HepG2 (cell line): Measurements from ENCODE around the gene TMEM151A. TPM values are rescaled to one million over a fixed set of nuclear protein-coding genes. Genes with fewer than 3 reads are reported as not detected.

Source experiments
- ASH2L ChIP-seq: fragments of 300-600, 200-600 bp; sonication (generic); IDR thresholded peaks from 2 replicates; pipeline ENCODE4 v1.7.0; 2017; ENCODE audit warnings: low read depth, mild to moderate bottlenecking, moderate library complexity, mixed read lengths, low read length; ENCODE audit not compliant: insufficient read length
- CC2D1A ChIP-seq: sonication (generic); formaldehyde crosslinking; IDR thresholded peaks from 2 replicates; pipeline ENCODE4 v1.8.1; 2023; ENCODE audit warnings: mild to moderate bottlenecking, missing genetic modification reagents
- GPN1 ChIP-seq: sonication (generic); formaldehyde crosslinking; IDR thresholded peaks from 2 replicates; pipeline ENCODE4 v1.5.1; 2020; ENCODE audit warnings: missing genetic modification reagents, borderline replicate concordance
- HES4 ChIP-seq: sonication (generic); formaldehyde crosslinking; IDR thresholded peaks from 2 replicates; pipeline ENCODE4 v1.9.0; 2021; ENCODE audit warnings: mild to moderate bottlenecking, missing genetic modification reagents, borderline replicate concordance
- HNRNPL ChIP-seq: fragments of 200-400 bp; formaldehyde crosslinking; IDR thresholded peaks from 2 replicates; pipeline ENCODE4 v1.6.1; 2017; ENCODE audit warnings: mild to moderate bottlenecking, low read depth, low read length
- KDM1A ChIP-seq: IDR thresholded peaks from 2 replicates; pipeline ENCODE4 v1.6.1; 2016; ENCODE audit warnings: missing compliant biosample characterization
- MAZ ChIP-seq, 2 experiments: sonication (generic) in 1 of 2; formaldehyde crosslinking in 1 of 2; IDR thresholded peaks; 2 replicates each; pipeline versions ENCODE4 v1.5.0 to v1.6.1; 2012 to 2020; ENCODE audit warnings: low read depth in 2 of 2, mild to moderate bottlenecking in 2 of 2, borderline replicate concordance in 1 of 2, improper control_type of control experiment in 1 of 2, low read length in 1 of 2, missing genetic modification reagents in 1 of 2, moderate library complexity in 1 of 2
- MIER3 ChIP-seq: IDR thresholded peaks from 2 replicates; pipeline ENCODE4 v1.6.1; 2016; ENCODE audit warnings: missing compliant biosample characterization, borderline replicate concordance
- PAWR ChIP-seq: sonication (generic); formaldehyde crosslinking; IDR thresholded peaks from 2 replicates; pipeline ENCODE4 v1.4.0; 2020; ENCODE audit warnings: missing genetic modification reagents, mild to moderate bottlenecking, borderline replicate concordance
- RBM22 ChIP-seq: fragments of 200-400 bp; formaldehyde crosslinking; optimal IDR thresholded peaks from 2 replicates; pipeline ENCODE3; 2017; ENCODE audit warnings: mild to moderate bottlenecking, low read length, moderate library complexity
- RBM39 ChIP-seq: fragments of 200-400 bp; formaldehyde crosslinking; IDR thresholded peaks from one replicate; pipeline ENCODE4 v1.6.1; 2018; ENCODE audit warnings: antibody characterized with exemption, mild to moderate bottlenecking, low read depth, low read length; ENCODE audit not compliant: poor library complexity, severe bottlenecking
- TAF1 ChIP-seq: sonication (generic); formaldehyde crosslinking; IDR thresholded peaks from 2 replicates; pipeline ENCODE4 v1.4.0; 2020; ENCODE audit warnings: missing genetic modification reagents
- TARDBP ChIP-seq: sonication (generic); formaldehyde crosslinking; IDR thresholded peaks from 2 replicates; pipeline ENCODE4 v1.8.0; 2022; ENCODE audit warnings: mild to moderate bottlenecking, missing genetic modification reagents
- ZNF317 ChIP-seq: sonication (generic); formaldehyde crosslinking; IDR thresholded peaks from 2 replicates; pipeline ENCODE4 v1.5.0; 2020; ENCODE audit warnings: mild to moderate bottlenecking, missing genetic modification reagents
- ZNF749 ChIP-seq: sonication (generic); formaldehyde crosslinking; IDR thresholded peaks from 2 replicates; pipeline ENCODE4 v1.8.0; 2022; ENCODE audit warnings: mild to moderate bottlenecking, missing genetic modification reagents, moderate library complexity, borderline replicate concordance
- ZNF816 ChIP-seq: sonication (generic); formaldehyde crosslinking; IDR thresholded peaks from 2 replicates; pipeline ENCODE4 v1.8.0; 2022; ENCODE audit warnings: missing genetic modification reagents, mild to moderate bottlenecking, borderline replicate concordance
- polyA plus RNA-seq, 8 experiments: library from polyadenylated mRNA; depleted of rRNA in 3 of 8; stranded (reverse) in 7 of 8; unstranded in 1 of 8; fragments of >200 nt; fragmentation: Illumina TruSeq in 4 of 8; extraction: Trizol in 4 of 8; gene quantifications; 2 replicates each; pipeline versions ENCODE4 v1.2.1 to v1.2.3, GENCODE V29; 2011 to 2016; ENCODE audit warnings: low read depth in 4 of 8, missing spikeins in 1 of 8, mixed read lengths in 1 of 8; ENCODE audit not compliant: insufficient read depth in 1 of 8
- total RNA-seq, 5 experiments: library from RNA; depleted of rRNA; stranded (reverse); fragments of >200 nt; fragmentation: Illumina TruSeq; extraction: Trizol; gene quantifications; 2 replicates each; pipeline ENCODE4 v1.2.3, GENCODE V29; 2016; ENCODE audit warnings: low read depth in 1 of 5
- TF ChIP-seq, protein P1 (sequence below): sonication (generic); formaldehyde crosslinking; IDR thresholded peaks from 2 replicates; pipeline ENCODE4 v1.4.0; 2020; ENCODE audit warnings: missing genetic modification reagents
- TF ChIP-seq, protein P2 (sequence below), 2 experiments: sonication (generic) in 1 of 2; formaldehyde crosslinking in 1 of 2; IDR thresholded peaks; 2 replicates each; pipeline versions ENCODE4 v1.6.1 to v1.9.0; 2014 to 2022; ENCODE audit warnings: antibody characterized with exemption in 1 of 2, borderline replicate concordance in 1 of 2, inconsistent platforms in 1 of 2, low read depth in 1 of 2, missing genetic modification reagents in 1 of 2

Gene TMEM151A
- total and polyA plus RNA-seq, 2 of the 13 experiments (the other 11 are each of a cell fraction or from before 2014, with no cell fraction given), result 0.18 to 0.33 TPM

DNA sequence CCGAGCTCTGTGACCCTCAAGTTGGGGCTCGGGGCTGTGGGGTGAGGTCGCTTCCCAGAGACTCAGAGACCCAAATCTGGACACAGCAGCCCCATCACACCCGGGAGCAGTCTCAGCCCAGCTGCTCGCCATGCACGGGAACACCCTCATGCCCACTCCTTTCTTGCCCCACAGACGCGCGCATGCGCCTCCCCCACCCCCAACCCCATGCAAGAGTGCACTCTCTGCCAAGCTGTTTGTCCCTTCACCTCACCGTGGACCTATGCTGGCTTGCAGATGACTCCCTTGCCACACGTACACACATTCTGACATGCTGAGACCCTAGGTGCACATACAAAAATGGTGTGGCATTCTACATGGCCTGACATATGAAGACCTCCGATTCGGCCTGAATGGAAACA, 25.6 kb downstream of the TMEM151A start (continued):
- TF ChIP-seq, protein P1, sequence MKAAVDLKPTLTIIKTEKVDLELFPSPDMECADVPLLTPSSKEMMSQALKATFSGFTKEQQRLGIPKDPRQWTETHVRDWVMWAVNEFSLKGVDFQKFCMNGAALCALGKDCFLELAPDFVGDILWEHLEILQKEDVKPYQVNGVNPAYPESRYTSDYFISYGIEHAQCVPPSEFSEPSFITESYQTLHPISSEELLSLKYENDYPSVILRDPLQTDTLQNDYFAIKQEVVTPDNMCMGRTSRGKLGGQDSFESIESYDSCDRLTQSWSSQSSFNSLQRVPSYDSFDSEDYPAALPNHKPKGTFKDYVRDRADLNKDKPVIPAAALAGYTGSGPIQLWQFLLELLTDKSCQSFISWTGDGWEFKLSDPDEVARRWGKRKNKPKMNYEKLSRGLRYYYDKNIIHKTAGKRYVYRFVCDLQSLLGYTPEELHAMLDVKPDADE, result no peak
- TF ChIP-seq KDM1A (CRISPR knock-in tag), result no peak
- TF ChIP-seq, protein P2, sequence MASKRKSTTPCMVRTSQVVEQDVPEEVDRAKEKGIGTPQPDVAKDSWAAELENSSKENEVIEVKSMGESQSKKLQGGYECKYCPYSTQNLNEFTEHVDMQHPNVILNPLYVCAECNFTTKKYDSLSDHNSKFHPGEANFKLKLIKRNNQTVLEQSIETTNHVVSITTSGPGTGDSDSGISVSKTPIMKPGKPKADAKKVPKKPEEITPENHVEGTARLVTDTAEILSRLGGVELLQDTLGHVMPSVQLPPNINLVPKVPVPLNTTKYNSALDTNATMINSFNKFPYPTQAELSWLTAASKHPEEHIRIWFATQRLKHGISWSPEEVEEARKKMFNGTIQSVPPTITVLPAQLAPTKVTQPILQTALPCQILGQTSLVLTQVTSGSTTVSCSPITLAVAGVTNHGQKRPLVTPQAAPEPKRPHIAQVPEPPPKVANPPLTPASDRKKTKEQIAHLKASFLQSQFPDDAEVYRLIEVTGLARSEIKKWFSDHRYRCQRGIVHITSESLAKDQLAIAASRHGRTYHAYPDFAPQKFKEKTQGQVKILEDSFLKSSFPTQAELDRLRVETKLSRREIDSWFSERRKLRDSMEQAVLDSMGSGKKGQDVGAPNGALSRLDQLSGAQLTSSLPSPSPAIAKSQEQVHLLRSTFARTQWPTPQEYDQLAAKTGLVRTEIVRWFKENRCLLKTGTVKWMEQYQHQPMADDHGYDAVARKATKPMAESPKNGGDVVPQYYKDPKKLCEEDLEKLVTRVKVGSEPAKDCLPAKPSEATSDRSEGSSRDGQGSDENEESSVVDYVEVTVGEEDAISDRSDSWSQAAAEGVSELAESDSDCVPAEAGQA (IDR thresholded peaks at IDR 0.05; ENCODE audit: low read depth), result no peak
- TF ChIP-seq, protein P2 (CRISPR knock-in tag; IDR thresholded peaks at IDR 0.05; ENCODE audit: borderline replicate concordance), result no peak
- TF ChIP-seq GPN1 (CRISPR knock-in tag), result no peak
- TF ChIP-seq CC2D1A, result no peak
- no peak for TF ChIP-seq ZNF816 (CRISPR knock-in tag)
- TF ChIP-seq RBM39, result no peak
- TF ChIP-seq ASH2L, result no peak
- no peak for TF ChIP-seq HES4
- no peak for TF ChIP-seq ZNF317 (CRISPR knock-in tag)
- TF ChIP-seq HNRNPL, result 0 out of 2 replicates have a peak, but pooled peaks have one; percentile 31
- TF ChIP-seq MAZ (IDR thresholded peaks at IDR 0.05; ENCODE audit: borderline replicate concordance, low read depth, low read length), result no peak
- 0 out of 2 replicates have a peak, but pooled peaks have one; percentile 35 for TF ChIP-seq MAZ (CRISPR knock-in tag; IDR thresholded peaks at IDR 0.05; ENCODE audit: low read depth)
- TF ChIP-seq ZNF749 (CRISPR knock-in tag), result 0 out of 2 replicates have a peak, but pooled peaks have one; percentile 48
- no peak for TF ChIP-seq MIER3 (CRISPR knock-in tag)
- TF ChIP-seq TARDBP (CRISPR knock-in tag), result no peak
- TF ChIP-seq TAF1, result 0 out of 2 replicates have a peak, but pooled peaks have one; percentile 23
- TF ChIP-seq PAWR (CRISPR knock-in tag), result no peak
- no peak for TF ChIP-seq RBM22
- TF ChIP-seq, all 625 proteins: peak for 5
